COLO829 (cell line): ENCODE results near the gene APBA1.
A peak's percentile ranks its signal among the peaks of the same experiment; 100 is the strongest.

Source experiments
- DNase-seq: peaks from one replicate; pipeline ENCODE4 v3.0.0; 2012; ENCODE audit warnings: low spot score

APBA1 gene

DNA sequence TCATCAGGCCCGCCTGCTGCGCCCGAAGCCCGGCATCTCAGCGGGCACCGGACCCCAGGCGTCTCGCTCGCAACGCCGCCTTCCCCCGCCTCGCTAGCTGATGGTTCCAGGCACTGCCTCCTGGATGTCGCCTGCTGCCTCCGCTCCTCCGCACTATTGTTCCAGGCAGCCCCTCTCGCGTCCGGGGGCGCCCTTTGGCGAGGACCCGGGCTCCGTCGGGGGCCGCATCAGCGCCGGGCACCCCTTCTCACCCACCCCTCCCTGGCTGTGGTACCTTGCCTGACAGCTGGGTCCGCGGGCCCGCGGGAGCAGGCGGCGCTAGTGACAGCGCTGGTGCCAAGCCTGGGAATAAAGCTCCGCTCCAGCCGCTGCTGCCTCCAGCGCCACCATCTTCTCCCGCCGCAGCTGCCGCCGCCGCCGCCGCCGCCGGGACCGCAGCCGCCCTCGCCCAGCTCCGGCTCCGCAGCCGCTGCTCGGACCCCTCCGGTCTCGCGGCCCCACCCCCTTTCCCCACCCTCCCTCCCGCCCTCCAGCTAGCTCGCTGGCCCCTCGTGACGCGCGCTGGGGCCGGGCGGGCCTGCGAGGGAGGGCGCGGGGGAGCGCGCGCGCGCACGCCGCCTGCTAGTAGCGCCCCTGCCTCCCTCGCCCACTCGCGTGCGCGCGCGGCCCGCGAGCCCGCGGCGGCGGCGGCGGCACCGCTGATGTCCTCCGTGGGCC is at the start of gene APBA1:
TSS of gene APBA1 (minus strand) at position 493 of the 717 bp plus-strand sequence.
- DNase-seq: peak; percentile 8

DNA sequence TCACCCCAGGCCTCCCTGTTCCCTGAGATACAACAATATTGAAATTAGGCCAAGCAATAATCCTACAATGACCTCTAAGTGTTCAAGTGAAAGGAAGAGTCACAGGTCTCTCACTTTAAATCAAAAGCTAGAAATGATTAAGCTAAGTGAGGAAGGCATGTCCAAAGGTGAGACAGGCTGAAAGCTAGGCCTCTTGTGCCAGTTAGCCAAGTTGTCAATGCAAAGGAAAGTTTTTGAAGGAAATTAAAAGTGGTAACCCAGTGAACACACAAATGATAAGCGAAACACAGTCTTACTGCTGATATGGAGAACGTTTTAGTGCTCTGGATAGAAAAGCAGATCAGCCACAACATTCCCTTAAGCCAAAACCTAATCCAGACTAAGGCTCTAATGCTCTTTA is 47.8 kb upstream of the APBA1 start:
- DNase-seq: no peak

DNA sequence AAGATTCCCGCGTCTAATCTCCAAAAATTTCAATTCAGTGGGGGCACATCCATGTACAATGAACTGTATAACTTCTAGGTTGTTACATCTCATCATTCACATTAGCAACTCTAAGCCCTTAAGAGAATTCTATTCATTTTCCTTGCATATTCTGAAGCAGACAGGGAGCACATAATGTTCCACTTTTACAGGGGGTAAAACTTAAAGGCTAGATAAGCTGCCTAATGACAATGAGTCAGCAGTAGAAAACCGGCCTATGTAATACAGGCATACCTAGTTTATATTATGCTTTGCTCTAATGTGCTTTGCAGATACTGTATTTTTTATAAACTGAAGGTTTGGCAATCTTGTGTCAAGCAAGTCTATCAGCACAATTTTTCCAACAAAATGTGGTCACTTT is 47.2 kb upstream of the APBA1 start:
- DNase-seq: no peak

GRCh38 chr9:69718218-69718617 is 46.0 kb upstream of the APBA1 start:
- no peak for DNase-seq

DNA sequence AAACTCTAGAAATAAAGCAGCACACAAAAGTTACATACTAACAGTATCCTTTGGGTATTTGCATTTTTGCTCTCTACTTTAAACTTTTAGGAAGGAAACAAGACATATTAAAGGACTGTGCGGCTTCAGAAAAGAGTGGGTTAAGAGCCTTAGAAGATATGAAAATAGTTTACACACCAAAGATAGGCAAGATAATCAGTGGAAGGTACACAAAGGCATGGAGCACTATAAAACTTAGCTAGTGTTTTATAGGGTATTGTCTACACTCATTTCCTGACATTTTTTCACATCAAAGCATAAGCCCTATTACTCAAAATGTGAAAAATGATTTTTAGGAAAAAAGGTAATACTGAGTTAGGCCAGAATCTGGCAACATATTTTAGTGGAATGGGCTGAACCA is 43.7 kb upstream of the APBA1 start:
- no peak for DNase-seq

GRCh38 chr9:69715096-69715495 is 42.9 kb upstream of the APBA1 start:
- DNase-seq: no peak

- DNase-seq: no peak
Measured at GRCh38 chr9:69697475-69697874, 25.3 kb upstream of the APBA1 start.

GRCh38 chr9:69696802-69697201 is 24.6 kb upstream of the APBA1 start:
- DNase-seq: no peak

DNA sequence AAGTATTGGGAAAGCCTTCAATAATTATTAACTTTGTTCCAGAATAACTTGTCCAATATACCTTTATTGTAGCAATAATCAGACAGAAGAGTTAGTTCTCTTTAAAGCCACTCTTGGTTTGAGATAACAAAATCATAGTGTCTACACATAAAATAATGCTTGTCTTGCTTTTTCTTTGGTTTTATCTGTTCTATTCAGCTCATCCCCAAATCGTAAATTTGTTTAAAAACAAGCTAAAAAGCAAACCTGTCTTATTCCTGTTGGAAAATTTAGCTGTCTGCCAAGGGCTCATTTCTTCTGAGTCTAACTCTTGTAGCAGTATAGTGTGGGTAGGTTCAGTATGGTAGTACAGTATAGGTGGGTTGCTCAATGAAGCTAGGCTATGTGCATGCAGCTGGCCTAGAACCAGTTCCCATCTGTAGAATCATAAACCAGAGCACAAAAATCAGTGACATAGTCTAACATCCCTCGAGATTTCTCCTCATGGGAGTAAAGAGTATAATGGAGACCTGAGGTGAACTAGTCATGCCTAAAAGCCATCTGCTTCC is 17.9 kb upstream of the APBA1 start:
- no peak for DNase-seq

DNA sequence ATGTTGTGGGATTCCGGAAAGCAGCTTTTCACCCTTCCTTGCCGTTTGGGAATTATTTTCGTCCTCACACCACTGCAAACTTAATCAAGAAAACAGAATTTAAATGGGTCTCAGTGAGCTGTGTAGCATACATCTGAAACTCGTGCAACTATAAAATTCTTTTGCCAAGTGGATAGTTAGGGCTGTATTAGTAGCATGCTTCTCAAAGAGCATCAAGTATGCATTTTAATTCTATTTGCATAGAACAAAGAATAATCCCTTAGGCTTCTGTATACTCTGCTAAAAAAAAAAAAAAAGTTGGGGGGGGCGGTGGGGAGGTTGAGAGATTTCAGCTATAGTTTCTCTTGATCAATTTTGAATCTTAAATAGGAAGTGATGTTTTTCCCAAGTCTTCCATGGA is 11.8 kb upstream of the APBA1 start:
- DNase-seq: no peak

GRCh38 chr9:69678843-69679538 is 6.8 kb upstream of the APBA1 start:
- DNase-seq: no peak

DNA sequence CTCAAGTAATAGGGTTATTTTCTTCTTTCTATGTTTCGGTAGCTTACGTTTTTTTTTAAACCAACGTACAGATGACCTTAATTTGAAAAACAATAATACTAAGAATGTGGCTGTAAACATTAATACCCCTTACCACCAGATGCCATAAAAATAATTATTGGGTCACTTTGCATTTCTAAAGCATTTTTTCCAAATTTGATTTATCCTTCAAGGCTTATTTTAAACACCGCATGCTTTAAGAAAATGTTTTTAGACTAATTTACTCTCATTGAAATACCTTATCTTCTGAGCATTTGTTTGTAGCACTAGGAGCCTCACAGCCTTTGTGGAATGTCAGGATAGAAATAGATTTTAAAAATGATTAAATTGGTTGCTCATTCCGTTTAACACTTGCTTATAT is 5.8 kb upstream of the APBA1 start:
- DNase-seq: no peak

DNA sequence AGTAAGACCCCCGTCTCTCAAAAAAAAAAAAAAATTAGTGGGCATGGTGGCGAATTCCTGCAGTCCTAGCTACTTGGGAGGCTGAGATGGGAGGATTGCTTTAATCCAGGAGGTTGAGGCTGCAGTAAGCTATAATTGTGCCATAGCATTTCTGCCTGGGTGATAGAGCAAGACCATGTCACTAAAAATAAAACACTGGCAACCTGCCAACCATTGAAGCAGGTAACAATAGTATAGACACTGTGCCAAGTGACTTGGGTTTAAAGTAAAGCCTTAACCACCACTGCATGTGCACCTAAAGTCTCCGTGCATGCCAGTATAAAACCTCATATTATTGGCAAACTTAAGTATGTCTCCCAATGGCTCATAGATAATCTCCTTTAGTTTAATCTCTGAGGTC is 3.4 kb upstream of the APBA1 start:
- DNase-seq: no peak

- no peak for DNase-seq
Measured at GRCh38 chr9:69674716-69675438, 2.7 kb upstream of the APBA1 start.

- DNase-seq: no peak
Measured at GRCh38 chr9:69674112-69674685, 2.0 kb upstream of the APBA1 start.

DNA sequence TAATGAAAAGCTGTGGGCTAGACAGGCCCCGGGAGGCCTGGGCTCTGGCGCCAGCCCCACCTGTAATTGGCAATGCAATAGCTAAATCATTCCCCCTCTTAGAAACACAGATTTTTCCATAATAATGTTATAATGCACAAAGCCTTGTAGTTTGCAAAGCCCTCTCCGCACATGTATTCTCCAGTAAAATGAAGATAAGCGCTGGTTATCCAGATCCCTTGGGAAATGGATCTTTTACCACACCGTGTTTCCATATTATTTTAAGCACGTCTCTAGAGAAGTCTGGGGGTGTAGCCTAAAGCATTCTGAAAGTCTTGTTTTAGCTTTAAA is 1.1 kb upstream of the APBA1 start:
- DNase-seq: no peak

DNA sequence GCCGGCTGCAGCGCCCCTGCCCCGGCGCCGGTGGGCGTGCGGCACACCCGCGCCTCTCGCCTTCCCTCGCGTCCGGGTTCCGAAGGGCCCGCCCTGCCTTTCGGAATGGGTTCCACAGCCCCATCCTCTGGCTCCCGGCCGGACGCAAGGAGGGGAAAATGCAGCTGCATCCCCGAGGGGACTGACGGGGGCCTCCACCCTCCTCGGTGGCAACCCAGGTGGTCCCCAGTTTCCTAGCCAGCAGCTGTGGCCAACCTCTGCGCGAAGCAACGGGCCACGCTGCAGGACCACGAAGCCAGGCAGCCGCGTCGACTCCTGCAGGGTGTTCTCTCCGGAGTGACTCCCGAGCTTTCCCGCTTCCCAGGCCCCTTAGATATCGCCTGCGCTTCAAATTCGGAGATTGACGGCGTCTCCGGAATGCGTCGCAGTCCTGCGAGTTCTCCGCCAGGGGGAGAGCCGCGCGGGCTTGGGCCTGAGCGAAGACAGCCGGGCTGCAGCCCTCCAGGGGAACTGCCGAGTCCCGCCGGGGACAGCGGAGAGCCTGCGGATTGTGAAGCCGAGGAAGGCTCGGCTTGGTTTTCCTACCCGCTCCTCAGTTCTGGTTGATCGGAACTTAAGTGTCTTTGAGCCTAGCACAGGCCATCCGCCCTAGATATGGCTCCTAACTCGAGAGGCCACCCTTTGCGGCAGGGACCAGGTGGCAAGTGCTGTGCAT is 582 bp upstream of the APBA1 start:
- peak; percentile 73 for DNase-seq

GRCh38 chr9:69671311-69671878 is 776 bp downstream of the APBA1 start:
- DNase-seq: no peak

DNA sequence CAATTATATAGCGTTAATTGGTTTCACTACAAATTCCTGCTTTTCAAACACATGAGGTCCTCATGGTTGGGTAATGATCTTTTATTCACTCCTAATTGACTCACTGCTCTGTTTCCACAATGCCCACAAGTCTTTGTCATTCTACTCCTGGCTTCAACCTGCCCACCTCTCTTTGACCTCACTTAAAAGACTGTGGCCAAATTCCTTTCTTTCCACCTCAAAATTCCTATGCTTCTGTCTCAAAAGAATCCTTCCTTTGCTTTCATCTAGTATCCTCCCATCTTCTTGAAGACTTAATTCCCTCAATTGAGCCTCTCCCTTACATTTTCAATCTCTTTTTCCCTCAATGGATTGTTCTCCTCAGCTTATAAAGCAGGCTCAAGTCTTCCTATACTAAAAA is 4.9 kb downstream of the APBA1 start:
- DNase-seq: no peak

DNA sequence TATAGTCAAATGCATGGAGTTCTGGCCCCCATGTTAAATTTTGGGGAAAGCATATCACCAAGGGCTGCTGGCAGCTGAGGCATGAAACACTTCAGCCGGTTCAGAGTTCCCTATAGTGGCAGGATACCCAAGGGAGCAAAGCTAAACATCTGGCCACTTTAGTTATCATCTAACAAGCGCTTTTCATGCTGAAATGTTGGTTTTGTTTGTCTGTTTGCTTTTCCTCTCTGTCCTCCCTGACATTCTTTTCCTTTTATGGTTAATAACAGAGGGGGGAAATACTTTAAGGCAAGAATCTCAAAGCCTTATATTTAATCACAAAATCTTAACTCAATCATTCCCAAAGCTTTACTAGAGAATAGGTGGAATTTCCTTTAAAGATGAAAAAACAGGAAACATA is 11.9 kb downstream of the APBA1 start:
- DNase-seq: no peak

GRCh38 chr9:69658987-69659675 is 13.0 kb downstream of the APBA1 start:
- DNase-seq: no peak
